ENCODE measurements around the gene CBFA2T2.

CBFA2T2 gene

DNA sequence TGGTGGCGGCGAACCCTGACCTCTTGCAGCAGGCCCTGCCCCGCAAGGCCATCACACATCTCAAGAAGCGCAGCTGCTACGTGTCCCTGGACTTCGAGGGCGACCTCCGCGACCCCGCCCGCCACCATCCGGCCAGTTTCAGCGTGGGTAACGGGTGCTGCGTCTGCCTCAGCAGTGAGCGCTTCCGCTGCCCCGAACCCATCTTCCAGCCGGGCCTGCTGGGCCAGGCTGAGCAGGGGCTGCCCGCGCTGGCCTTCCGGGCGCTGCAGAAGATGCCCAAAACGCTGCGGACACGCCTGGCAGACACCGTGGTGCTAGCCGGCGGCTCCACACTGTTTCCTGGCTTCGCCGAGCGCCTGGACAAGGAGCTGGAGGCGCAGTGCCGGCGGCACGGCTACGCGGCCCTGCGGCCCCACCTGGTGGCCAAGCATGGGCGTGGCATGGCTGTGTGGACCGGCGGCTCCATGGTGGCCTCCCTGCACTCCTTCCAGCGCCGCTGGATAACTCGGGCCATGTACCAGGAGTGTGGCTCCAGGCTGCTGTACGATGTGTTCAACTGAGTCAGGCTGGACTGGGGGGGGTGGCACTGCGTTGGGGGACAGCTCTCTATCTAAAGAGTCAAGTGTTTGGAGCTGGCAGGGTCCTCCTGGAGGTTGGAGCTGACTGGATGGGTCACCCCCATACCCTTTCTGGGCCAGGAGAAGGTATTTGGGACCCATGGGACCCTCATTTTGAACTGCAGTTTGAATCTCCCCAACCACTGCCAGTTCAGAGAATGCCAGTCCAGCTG lies 178.0 kb downstream of the CBFA2T2 start:
- DNase-seq (ENCODE audit: low spot score): peak; percentile 63

DNA sequence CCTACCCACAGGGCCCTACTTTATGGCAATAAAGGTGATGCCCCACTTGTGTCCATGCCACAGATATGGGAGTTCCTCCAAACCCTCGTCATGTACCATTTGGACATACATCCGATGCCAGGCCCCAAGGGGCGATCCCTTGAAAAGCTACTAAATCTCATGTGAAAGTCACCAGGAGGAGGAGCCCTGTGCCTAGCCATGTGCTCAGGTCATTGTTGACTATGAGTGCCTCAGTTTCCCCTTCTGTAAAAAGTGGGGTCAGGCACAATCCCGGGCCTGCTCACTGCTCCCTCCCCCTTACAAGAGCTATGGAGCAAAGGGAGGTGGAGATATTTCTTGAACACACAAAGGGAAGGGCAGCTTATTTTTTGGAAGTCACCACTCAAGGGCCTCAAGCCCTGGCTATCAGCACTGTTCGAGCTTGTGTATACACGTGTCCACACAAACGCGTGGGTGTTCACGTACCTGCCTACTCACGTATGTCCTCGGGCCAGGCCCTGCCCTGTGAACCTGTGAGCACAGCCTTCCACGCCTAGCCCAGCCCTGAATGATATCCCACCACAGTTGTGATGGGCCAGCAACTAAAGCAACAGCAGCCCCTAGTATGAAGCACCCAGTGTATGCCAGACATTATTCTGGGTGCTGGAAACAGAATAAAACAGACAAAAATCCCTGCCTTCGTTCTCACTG lies 178.7 kb downstream of the CBFA2T2 start:
- no peak for DNase-seq (ENCODE audit: low spot score)

DNA sequence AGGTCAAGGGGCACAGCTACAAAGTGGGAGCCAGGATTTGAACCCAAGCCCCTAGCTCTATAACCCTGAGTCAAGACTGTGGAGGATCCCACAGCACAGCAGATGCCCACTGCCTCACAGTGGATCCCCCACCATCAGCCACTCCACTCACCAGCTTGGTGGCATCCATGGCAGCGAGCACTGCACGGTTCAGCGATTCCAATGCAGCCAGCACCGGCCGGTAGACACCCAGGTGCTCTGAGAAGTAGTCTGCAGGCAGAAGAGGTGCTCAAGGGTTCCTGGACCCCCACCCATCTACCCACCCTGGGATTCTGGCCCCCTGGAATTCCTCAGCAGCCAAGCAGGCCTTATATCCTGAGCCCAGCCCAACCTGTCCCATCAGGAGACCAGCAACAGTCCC lies 179.3 kb downstream of the CBFA2T2 start:
- no peak for DNase-seq (ENCODE audit: low spot score)

DNA sequence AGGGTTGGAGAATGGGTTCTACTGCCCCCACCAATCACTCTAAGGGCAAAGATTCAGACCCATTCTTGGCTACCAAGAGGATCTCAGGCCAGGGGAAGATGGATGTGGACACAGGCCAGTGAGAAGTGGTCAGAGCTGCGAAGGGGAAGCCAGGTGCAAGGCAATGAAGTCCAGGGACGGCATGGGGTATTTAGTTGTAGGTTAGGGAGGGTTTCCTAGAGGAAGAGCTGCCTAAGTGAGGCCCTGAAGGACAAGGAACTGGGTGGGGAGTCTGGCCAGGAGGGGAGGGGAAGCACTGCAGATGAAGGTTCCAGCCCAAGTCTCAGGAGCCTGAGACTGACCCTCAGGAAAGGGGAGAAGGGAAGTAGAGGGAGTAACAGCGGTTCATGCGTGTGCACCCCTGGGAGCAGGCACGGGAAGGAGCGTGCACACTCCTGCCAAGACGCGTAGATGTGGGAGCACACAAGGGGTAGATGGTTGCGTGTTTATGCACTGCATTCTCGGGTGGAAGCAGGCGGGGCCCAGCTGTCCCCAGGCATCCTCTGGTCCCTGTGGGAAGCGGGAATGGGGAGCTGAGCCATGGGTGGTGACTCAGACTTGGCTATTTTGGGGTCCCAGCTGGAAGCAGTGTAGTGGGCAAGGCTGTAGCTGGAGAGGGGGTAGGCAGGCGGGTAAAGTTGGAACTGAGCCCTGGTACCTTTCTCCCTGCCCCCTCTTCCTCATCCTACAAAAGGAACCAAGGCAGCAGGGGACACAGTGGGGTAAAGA lies 180.2 kb downstream of the CBFA2T2 start:
- no peak for DNase-seq (ENCODE audit: low spot score)

DNA sequence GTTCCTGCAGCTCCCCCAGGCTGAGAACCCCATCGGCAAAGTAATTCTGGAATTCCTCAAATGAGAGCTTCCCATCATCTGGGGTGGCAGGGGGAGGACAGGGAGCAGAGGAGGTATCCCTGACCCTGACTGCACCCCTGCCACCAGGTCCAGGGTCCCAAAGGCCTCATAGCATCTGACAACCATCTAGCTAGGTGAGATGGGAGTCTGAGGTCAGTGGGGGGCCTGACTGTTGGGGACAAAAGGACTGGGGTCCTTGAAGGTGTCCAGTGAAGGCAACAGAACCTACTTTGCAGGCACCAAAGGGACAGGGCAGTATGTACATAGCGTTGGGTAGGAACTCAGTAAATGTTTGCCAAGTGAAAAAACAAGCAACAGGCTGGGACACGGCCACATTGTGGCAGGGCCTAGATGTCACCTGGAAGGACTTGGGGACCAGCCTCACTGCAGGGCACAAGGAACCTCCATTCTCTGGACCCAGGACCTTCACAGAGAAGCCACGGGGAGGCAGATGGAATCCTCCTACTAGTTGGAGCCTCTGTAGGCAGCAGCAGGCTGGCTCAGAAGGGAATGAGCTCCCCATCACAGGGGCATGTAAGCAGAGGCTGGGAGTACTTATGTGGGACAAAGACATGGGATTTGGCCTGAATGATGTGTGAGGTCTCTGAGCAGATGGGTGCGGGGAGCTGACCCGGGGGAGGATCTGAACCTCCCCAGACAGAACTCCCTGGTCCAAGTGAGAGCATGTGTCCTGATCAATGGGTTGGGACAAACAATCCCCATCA lies 181.0 kb downstream of the CBFA2T2 start:
- DNase-seq (ENCODE audit: low spot score): no peak

DNA sequence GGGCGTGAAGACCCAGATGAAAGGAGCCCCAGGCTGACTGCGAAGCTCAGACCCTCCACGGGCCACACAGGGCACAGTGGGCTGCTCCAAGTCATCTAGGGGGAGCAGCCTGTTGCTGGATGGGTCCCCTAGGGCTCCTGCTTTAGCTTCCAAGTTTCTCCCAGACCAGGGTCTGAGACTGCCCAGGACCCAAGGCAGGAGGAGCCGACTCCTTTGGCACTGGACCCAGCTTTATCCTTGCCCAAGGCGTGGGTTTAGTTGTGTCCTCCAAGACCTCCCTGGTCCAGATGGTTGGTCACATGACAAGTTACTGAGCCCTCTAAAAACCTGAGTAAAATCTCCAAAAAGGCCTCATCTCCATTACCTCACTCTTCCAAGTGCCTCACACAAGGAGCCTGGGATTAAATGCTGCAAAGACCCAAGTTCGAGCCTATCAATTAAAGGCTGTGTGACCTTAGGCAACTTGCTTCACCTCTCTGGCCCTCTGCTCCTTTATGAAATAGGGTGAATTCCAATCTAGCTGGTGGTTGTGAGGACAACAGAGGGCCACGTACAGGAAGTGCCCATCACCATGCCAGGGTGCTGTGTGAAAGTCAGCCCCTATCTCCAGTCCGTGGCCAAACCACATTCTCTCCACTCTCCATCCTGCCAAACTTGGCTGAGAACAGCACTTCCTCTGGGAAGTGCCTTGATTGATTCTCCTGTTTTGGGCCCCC lies 181.8 kb downstream of the CBFA2T2 start:
- no peak for DNase-seq (ENCODE audit: low spot score)

DNA sequence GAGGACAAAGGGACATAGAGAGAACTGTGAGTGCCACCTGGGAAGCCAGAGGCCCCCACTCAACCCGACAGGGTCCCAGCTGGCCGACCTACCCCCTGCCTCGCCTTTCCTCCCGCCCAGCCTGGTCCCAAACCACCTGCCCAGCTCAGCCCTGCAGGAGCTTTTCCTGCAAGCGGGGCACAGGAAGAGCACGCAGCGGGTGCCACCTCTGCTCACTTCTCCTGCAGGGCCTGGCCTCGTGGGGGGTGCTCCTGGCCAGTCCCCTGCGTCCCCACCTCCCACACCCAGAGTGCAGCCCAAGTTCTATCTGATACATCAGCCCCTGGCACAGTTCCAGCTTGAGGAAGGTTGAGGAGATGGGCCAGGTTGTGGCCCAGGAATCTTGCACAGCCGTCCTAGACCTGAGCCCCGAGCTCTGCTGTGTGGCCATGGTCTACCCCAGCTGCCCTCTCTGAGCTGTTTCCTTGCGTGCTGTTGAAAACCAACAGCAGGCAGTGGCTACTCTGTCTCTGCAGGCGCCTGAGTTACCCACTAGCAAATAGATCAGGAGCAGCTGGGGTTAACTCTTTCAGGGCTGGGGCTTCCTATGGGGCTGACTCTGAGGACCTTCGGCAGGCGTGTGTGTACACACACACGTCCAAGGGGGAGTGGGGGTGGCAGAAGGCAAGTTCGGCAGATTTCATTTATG lies 182.7 kb downstream of the CBFA2T2 start:
- DNase-seq (ENCODE audit: low spot score): no peak

DNA sequence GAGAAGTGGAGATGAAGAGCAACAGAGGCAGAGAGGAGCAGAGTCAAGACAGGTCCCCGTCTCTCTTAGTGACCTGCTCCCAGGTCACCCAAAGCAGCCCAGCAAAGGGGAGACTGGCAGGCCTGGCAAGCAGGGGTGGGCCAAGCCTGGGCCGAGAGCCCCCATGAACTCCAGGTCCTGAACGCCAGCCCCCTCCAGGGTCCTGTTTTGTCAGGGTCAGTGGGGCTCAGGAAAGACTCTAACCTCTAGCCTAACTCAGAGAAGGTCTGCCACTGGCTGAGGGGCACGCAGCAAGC lies 183.2 kb downstream of the CBFA2T2 start:
- DNase-seq (ENCODE audit: low spot score): no peak

DNA sequence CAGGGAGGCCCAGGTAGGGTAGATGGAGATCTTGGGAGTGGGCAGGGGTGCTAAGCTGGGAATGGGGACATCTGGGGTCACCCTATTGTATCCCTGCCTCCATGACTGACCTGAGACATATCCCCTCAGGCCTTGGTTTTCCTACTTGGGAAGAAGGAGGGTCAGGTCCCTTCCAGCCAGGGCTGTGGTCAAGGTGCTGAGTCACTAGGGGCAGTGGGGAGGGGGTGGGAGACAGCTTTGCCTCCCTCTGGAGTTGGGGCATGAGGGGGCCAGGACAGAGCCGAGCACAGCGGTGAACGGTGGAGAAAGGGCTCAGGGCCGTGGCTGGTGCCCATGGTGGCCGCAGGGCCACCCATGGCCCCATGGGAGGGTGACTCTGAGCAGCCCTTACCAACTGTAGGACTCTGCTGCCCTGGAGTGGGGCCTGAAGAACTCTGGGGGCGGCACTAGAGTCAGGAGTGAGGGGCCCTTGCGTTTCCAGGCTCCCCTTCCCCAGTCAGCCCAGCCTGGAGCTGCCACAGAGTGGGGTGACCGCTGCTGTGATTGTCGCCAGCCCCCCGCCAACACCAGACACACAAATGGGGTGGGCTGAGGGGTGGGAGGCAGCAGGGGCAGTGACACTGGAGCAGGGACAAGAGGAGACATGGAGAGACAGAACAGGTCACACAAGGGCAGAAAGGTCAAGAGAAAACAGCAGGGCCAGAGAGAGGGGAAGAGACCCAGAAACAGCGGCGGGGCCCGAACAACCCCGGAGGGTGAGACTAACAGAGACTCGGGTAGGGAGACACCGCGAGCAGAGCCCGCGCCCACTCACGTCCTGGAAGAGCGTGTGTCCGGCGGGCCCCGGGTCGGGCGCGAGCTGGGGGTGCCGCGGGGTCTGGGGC lies 183.8 kb downstream of the CBFA2T2 start:
- no peak for DNase-seq (ENCODE audit: low spot score)

DNA sequence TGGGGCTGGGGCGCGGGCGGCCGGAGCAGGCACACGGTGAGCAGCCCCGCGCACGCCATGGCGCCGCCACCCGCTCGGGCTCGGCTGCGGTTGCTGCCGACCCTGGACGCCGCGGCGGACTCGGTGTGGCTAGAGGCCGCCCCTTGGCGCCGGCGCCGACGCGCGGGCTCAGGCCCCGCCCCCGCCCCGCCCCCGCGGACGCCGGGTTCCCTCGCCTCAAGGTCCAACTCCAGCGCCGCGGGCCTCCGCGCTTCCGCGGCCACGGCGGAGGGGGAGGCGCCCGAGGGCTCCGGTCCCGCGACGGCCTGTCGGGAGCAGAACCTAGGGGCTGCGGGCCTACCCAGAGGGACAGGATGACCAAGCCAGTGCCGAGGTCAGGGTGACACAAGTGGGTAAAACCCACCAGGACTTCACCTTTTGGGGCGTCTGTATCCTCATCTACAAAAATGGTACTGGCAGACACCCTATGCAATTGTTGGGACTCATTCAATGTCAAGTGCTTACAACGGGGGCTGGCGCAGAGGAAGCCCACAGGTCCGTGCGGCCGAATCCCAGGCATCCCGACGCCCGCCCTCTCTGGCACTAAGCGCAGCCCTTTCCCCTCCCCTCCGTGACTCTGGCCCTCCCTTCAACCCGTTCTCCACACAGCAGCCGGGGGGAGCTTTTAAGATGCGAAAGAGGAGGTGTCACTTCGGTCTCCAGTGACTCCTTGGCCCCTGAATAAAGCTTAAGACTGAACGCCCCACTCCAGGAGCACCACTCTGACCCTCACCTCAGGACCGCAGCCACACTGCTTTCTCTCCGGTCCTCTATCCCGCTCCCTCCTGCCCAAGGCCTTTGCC lies 184.6 kb downstream of the CBFA2T2 start, which contains the start of gene NECAB3:
NECAB3 (minus strand) TSS at position 135 of the 842 bp plus-strand sequence; CDS start at position 59, 76 bp downstream.
- DNase-seq (ENCODE audit: low spot score): peak; percentile 53

DNA sequence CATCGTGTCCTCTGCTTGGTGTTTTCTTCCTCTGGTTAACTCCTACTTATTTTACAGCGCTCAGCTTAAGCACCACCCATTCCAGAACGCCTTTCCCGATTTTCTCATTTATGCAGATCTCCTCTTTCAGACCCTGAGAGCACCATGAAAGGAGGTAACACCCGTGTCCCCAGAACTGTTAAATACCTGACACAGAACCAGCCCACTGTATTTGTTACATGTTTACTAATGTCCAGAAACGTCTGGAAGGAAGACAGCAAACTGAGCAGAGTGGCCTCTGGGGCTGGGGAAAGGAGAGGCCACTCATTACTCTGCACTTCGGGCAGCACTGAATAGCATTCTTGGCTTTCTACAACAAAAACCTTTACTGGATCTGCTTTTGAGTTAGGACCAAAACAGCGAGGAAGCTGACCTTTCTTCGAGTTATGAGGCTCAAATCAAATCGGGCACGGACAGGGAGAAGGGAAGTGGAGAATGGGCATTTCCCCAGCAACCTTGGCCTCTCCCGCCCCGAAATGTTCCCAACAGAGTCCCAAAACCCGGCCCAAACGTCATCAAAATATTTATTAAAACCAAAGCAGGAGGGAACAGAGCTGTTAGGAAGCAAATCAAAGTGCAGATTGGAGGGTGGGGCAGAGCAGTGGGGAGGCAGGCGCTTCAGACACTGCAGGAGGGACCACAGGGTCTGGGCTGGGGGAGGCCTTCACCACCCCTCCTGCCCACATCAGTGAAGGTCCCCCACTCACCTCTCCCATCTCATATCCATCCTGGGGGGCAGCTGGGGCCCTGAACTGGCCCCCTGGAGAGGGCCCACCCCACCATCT lies 185.5 kb downstream of the CBFA2T2 start:
- DNase-seq (ENCODE audit: low spot score): no peak

DNA sequence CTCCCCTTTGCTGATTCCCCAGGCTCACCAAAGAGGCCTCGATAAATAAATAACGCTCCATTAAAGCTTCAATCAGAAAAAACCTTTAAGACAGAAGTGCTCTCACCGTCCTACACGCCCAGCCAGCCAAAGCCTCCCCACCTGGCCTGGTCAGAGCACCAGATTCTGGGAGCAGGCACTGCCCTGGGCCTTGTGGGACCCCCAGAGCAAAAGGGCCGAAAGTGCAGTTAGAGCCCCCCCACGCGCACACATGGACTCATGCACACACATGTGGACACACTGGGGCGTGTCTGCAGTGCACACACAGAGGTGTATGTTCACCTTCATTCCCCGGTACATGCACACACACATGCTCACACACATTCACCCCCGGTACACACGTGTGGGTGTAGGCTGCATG lies 186.2 kb downstream of the CBFA2T2 start:
- DNase-seq (ENCODE audit: low spot score): no peak

DNA sequence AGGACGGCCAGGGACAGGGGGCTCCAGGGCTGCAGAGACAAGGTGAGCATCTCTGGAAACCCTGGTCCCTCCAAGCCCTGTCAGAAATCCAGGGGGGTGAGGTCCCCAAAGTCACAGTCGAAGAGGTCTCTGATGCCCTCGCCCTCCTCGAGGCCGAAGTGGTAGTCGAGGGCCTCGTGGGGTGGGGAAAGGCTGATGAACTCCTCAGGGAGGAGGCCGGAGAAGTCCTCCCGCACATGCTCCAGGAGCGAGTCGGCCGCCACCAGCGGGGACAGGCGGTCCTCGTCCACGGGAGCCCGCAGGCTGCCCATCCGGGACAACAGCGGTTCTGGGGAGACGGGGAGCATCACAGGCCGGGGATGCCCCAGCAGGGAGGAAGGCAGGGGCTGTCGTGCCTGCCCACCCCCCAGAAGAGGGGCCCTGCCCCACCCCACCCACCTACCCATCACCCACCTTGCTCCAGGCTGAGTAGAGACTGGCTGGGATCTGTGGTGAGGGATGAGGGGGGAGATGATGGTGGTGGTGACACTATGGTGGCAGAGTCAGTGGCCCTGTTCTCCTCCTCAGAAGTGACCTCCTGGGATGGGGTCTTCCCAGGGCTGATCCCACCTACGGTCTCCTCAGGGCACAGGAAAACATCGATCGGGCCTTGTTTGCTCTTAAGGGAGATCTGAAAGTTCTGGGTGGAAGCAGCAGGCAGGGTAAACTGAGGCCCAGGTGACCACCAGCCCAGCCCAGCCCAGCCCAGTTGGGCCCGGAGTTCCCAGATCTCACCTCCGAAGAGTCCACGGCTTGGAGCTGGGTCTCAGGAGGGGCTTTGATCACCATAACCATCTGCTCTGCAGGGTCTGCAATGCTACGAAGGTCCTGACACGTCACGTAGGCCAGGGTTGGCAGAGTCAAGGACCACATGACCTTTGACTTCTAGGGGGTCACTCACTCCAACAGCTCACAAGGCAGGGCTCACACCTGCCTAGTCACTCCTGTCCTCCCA lies 187.1 kb downstream of the CBFA2T2 start:
- no peak for DNase-seq (ENCODE audit: low spot score)

DNA sequence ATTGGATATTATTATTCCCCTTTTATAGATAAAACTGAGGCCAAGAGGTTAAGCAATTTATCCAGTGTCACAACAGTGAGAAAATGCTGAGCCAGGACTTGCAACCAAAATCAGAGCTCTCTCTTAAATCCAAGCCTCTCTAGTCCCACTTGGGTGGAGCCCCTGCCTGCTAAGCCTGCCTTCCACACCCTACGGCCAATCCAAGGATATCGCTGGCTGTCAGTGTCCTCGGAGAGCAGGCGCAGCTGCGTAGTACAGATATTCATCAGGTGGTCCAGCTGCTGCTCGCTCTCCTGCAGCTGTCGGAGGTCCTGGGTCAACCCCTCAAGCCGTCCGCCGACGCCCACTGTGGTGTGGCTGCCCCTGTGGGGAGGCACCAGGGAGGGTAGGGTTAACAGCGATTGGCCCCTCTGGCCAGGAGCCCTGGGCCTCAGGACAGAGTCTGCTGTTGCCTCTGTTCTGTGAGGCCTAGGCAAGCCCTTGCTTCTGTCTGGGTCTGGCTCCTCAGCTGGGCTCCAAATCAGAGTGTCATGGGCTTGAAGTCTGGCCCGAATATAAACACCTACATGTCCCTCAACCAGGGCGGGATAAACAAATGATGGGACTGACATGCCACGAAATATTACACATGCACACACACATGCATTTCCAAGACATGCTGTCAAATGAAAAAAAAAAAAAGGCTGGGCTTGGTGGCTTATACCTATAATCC lies 188.3 kb downstream of the CBFA2T2 start:
- no peak for DNase-seq (ENCODE audit: low spot score)

DNA sequence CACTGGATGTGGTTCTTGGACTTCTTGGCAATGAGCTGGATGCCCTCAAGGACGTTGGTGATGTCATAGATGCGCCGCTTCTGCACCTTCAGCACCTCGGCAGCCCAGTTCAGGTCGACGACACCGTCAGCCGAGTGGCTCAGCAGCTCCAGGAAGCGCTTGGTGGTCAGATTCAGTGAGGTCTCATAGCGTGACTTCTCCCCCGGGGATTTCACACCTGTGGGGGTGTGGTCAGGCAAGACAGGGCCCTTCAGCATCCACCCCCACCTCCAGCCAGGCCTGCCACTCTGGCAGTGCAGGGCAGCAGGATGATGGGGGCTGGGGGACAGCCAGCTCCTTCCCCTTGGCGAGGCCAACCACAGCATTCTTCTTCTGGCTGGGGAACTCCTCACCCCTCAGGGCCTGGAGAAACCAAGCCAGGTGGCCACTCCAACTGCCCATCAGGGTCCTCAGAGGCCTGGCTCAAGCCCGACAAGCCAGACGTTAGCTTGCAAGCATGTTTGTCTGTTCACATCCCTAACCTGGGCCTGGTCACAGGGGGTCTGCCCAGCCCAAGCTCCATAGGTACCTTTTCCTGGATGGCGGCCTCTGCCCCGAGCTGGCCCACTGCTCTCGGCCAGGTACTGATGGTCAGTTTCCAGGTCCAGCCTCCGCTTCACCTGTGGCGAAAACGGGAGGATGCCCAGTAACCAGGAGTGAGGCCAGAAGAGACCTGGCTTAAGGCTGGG lies 190.0 kb downstream of the CBFA2T2 start:
- DNase-seq (ENCODE audit: low spot score): no peak
